ENCODE results near the gene GET4.
"Not testable (repeated sequence)": the region's sequence is repeated elsewhere in the genome, so short reads cannot be mapped to it uniquely, and the experiment has no call there.

The GET4 gene

GRCh38 chr7:927031-927671 is 50.8 kb downstream of the GET4 start:
- DNase-seq: no peak

DNA sequence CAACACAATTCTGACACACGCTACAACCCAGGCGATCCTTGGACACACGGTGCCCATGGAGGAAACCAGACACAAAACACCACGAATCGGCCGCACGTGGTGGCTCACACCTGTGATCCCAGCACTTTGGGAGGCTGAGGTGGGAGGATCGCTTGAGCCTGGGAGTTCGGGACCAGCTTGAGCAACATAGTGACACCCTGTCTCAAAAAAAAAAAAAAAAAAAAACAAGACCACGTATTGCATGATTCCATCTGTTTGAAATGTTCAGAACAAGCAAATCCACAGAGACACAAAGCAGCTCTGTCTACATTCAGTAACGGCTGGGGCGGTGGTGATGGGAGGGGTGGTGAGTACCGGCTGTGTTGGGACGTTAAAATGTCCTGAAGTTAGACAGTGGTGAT is 53.0 kb downstream of the GET4 start:
- no peak for DNase-seq

- DNase-seq: no peak
Measured at GRCh38 chr7:930975-931758, 54.8 kb downstream of the GET4 start.

DNA sequence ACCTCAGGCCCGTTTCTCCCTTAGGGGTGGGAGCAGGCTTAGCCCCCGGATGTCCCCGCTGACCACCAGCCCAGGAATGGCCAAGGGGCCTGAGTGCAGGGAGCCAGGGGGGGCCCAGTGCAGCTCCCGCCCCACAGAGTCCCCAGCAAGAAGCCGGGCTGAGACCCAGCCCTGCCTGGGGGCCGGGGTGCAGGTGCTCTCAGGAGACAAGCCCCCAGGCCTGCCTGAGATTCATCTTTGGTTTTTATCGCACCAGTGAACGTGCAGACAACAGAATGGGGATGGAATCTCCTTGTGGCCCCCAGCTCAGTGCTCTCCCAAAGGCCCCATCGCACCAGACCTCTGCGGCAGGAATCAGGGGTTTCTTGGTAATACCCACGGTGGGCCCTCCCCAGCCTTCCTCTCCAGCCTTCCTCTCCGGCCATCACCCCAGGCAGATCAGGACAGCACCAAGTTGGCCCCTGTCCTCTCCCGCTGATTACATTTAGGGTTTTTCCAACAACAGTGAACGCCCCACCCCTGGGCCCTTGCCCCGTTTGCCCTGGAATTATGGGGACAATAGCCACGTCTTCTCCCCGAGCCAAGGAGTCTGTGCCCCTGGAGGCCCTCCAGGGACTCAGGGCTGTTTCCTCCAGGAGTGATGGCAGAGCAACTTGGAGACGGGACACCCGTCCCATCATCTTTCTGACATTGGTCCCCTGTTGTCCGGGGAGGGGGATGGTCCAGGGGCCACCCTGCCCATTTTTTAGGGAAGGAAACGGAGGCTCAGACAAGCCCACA is 55.7 kb downstream of the GET4 start:
- no peak for DNase-seq

- DNase-seq: no peak
Measured at GRCh38 chr7:932651-932975, 56.3 kb downstream of the GET4 start.

- no peak for DNase-seq
Measured at GRCh38 chr7:934469-935163, 58.3 kb downstream of the GET4 start.

DNA sequence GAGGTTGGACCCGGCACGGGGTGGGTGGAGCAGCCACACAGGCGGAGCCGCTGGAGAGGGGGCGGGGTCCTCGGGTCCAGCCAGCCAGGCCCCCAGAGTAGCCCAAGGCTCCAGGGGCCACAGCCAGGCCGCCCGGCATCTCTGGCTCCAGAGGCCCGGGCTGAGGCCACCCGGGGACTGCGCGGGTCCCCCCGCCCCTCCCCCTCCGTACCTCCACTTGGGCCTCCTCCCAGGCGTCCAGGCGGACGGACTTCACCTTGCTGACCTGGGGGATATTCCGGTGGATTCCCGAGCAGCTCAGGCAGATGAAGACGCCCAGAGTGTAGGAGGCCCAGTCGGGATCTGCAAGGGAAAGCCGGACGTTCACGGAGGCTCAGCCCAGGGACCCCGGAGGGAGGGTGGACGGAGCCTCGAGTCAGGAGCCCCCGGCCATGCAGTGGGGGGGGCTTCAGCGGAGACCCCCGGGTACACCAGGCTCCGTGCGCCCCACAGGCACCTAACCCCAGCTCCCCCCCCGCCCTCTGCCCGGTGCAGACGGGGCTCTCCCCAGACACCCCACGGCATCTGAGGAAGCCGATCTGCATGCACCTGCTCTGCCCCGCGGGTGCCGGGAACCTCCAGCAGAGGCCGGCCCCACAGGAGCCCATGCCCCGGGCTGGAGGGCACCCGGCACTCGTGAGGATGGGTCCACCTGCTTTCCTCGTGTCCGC is 59.0 kb downstream of the GET4 start:
- DNase-seq: no peak

DNA sequence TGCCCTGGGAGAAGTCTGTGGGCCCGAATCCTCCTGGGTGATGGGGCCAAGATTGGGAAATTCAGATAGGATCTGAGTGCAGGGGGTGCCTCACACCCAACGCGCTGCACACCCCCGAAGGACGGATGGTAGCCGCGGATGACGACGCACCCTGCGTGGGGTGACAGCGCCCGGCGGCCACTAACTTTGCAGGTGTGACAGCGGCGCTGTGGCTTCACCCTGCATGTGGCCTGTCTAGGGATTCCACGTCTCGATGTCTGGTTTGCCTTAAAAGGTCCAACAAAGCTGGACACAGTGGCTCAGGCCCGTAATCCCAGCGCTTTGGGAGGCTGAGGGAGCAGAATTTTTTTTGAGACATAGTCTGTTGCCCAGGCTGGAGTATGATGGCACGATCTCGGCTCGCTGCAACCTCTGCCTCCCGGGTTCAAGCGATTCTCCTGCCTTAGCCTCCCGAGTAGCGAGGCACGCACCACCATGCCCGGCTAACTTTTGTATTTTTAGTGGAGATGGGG is 59.6 kb downstream of the GET4 start:
- DNase-seq: no peak

DNA sequence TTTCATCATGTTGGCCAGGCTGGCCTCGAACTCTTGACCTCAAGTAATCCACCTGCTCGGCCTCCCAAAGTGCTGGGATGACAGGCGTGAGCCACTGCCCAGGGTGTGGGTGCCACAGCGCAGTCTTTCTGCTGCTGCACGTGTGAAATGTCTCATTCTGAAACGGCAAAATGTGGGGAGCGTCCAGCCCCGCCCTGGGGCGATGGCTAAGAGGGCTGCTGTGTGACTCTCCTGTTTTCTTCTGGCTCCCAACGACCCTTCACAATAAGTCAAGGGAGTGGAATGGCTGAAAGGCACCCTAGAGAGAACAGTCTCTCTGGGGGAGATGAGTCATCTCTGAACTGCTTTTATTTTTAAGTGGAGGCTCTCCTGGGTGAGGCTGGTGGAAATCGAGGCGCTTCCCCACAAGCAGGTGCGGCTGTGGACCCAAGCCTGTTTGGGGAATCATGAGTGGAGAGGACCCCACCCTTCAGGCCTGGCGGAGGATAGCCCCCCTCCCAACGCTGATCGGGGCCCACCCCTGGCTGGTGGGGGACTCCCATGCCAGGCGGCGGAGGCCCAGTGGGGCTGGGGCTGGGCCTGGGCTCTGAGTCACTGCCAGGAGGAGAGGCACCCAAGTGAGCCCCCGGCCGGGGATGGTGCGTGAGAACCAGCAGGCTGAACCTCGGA is 60.2 kb downstream of the GET4 start:
- no peak for DNase-seq

DNA sequence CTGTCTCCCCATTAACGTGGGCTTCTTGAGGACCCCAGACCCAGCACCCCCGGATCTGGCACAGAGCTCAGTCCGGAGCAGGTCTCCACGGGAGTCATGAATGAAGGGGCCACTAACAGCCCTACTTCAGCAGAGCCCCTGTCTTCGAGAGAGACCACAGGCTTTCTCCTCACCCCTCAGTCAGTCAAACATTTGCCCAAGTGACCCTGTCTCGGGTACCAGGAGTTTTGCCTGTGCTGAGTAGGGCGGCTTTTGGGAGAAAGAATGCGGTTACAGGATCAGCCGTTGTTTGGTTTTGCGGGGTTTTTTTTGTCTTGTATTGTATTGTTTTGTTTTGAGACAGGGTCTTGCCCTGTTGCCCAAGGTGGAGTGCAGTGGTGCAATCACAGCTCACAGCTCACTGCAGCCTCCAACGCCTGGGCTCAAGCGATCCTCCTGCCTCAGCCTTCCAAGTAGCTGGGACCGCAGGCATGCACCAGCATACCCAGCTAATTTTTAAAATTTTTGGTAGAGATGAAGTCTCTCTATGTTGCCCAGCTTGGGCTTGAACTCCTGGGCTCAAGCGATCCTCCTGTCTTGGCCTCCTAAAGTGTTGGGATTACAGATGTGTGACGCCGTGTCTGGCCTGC is 61.6 kb downstream of the GET4 start:
- no peak for DNase-seq

- no peak for DNase-seq
Measured at GRCh38 chr7:938546-939185, 62.3 kb downstream of the GET4 start.

- DNase-seq: no peak
Measured at GRCh38 chr7:939843-940242, 63.5 kb downstream of the GET4 start.

GRCh38 chr7:940599-941408 is 64.5 kb downstream of the GET4 start:
- no peak for DNase-seq

GRCh38 chr7:943793-944192 is 67.4 kb downstream of the GET4 start:
- DNase-seq: not testable (repeated sequence)

- DNase-seq: no peak
Measured at GRCh38 chr7:944744-945143, 68.4 kb downstream of the GET4 start.

- peak; percentile 84 for DNase-seq
Measured at GRCh38 chr7:945147-945555, 68.8 kb downstream of the GET4 start.

DNA sequence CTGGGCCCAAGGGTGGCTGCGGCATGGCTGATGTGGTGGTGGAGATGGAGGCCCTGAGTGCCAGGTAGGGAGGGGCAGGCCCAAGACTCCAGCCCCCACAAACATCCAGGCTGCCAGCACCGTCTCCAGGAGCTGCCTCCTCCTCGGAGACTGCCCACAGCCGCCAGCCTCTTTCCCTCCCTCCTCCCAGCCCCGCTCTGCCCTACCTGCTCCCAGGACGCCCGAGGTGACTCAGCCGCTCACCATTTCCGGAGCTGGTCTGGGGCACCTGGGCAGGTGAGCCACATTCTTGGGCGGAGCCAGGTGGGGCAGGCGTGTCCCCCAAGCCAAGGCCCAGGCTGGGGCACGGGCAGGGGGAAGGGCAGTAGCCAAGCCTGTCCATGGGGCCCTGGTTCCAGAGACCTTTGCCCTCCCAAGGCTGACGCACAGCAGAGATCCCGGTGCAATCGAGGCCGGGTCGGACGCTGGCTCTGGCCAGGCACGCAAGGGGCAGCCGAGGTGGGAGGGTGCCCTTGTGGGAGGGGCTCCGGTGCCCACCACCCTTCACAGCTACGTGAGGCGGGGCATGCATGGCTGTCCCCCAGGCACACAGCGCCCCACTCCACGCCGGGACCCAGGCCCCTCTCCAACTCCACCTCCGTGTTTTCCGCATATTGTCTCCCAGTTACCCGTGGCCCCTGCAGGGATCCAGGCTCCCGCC is 69.4 kb downstream of the GET4 start:
- peak; percentile 61 for DNase-seq

All from right kidney (tissue), 1 donor.